WTC11 (cell line): ENCODE measurements around the gene INS. TPM values are rescaled to one million over a fixed set of nuclear protein-coding genes. Genes with fewer than 3 reads are reported as not detected.

ENCODE experiments used
- ATAC-seq: fragments of 200-7000 bp; cut with Tn5 transposase; 2 replicates; pipeline ENCODE4 v1.10.0; 2021; ENCODE audit warnings: mild to moderate bottlenecking, moderate library complexity
- CTCF ChIA-PET: fragments of 300-600 bp; sonication (Branson Sonifier 250); formaldehyde crosslinking; loops from one replicate; lab custom pipeline; 2021; ENCODE audit warnings: antibody characterized with exemption; lab: Charles Lee
- POLR2A ChIA-PET: fragments of 350-600 bp; sonication (Branson Sonifier 250); formaldehyde crosslinking; loops from one replicate; lab custom pipeline; 2021; ENCODE audit warnings: antibody characterized with exemption; lab: Charles Lee
- DNase-seq: peaks from one replicate; pipeline ENCODE4 v3.0.0; 2021; ENCODE audit warnings: low spot score
- H3K27ac Mint-ChIP-seq: 2 replicates; pipeline ENCODE4 v1.8.0; 2021; ENCODE audit warnings: mixed read lengths
- H3K27me3 Mint-ChIP-seq: 2 replicates; pipeline ENCODE4 v1.8.0; 2021; ENCODE audit warnings: low read depth, mild to moderate bottlenecking, moderate library complexity, mixed read lengths
- H3K36me3 Mint-ChIP-seq: 2 replicates; pipeline ENCODE4 v1.8.0; 2021; ENCODE audit warnings: mixed read lengths
- H3K4me1 Mint-ChIP-seq: 2 replicates; pipeline ENCODE4 v1.8.0; 2022; ENCODE audit warnings: mixed read lengths
- H3K4me3 Mint-ChIP-seq: 2 replicates; pipeline ENCODE4 v1.8.0; 2021; ENCODE audit warnings: mild to moderate bottlenecking, moderate library complexity, mixed read lengths
- H3K9me3 Mint-ChIP-seq: 2 replicates; pipeline ENCODE4 v1.8.0; 2021; ENCODE audit warnings: mixed read lengths
- CREB1 ChIP-seq: sonication (generic); formaldehyde crosslinking; IDR thresholded peaks from 2 replicates; pipeline ENCODE4 v1.8.0; 2023; ENCODE audit warnings: mild to moderate bottlenecking, missing genetic modification reagents
- CTCF ChIP-seq: fragments of 200-600 bp; IDR thresholded peaks from 2 replicates; pipeline ENCODE4 v1.8.0; 2022; ENCODE audit warnings: antibody characterized with exemption
- FOXP1 ChIP-seq: sonication (generic); formaldehyde crosslinking; IDR thresholded peaks from 2 replicates; pipeline ENCODE4 v1.8.0; 2022; ENCODE audit warnings: missing genetic modification reagents, mild to moderate bottlenecking, moderate library complexity, borderline replicate concordance
- GTF2I ChIP-seq: fragments of 250-450 bp; sonication (Bioruptor Pico); conservative IDR thresholded peaks from 2 replicates; pipeline ENCODE4 v1.4.0; 2021; ENCODE audit warnings: mild to moderate bottlenecking
- NFE2L1 ChIP-seq: sonication (generic); formaldehyde crosslinking; IDR thresholded peaks from 2 replicates; pipeline ENCODE4 v1.8.1; 2023; ENCODE audit warnings: missing genetic modification reagents
- NR2C2 ChIP-seq: sonication (generic); formaldehyde crosslinking; IDR thresholded peaks from 2 replicates; pipeline ENCODE4 v1.8.0; 2022; ENCODE audit warnings: mild to moderate bottlenecking, missing genetic modification reagents
- SMAD4 ChIP-seq: sonication (generic); formaldehyde crosslinking; IDR thresholded peaks from 2 replicates; pipeline ENCODE4 v1.8.0; 2022; ENCODE audit warnings: mild to moderate bottlenecking, missing genetic modification reagents
- TCF7 ChIP-seq: sonication (generic); formaldehyde crosslinking; IDR thresholded peaks from 2 replicates; pipeline ENCODE4 v1.8.0; 2022; ENCODE audit warnings: mild to moderate bottlenecking, low read depth, missing genetic modification reagents, moderate library complexity
- TEAD1 ChIP-seq: sonication (generic); formaldehyde crosslinking; IDR thresholded peaks from 2 replicates; pipeline ENCODE4 v1.8.0; 2022; ENCODE audit warnings: mild to moderate bottlenecking, missing genetic modification reagents
- ZNF138 ChIP-seq: sonication (generic); formaldehyde crosslinking; conservative IDR thresholded peaks from 2 replicates; pipeline ENCODE4 v1.8.1; 2022; ENCODE audit warnings: mild to moderate bottlenecking, moderate library complexity, missing genetic modification reagents
- ZNF232 ChIP-seq: sonication (generic); formaldehyde crosslinking; IDR thresholded peaks from 2 replicates; pipeline ENCODE4 v1.8.0; 2022; ENCODE audit warnings: mild to moderate bottlenecking, missing genetic modification reagents
- ZNF263 ChIP-seq: sonication (generic); formaldehyde crosslinking; IDR thresholded peaks from 2 replicates; pipeline ENCODE4 v1.8.1; 2022; ENCODE audit warnings: low read depth, mild to moderate bottlenecking, moderate library complexity, missing genetic modification reagents
- ZNF317 ChIP-seq: sonication (generic); formaldehyde crosslinking; IDR thresholded peaks from 2 replicates; pipeline ENCODE4 v1.8.1; 2023; ENCODE audit warnings: low read depth, mild to moderate bottlenecking, moderate library complexity, missing genetic modification reagents, borderline replicate concordance
- total RNA-seq: library from RNA; stranded (reverse); gene quantifications from 3 replicates; pipeline ENCODE4 v1.2.3, GENCODE V29; 2021
- TF ChIP-seq, protein P1 (sequence below): sonication (generic); formaldehyde crosslinking; IDR thresholded peaks from 2 replicates; pipeline ENCODE4 v1.8.1; 2023; ENCODE audit warnings: mild to moderate bottlenecking, missing genetic modification reagents, borderline replicate concordance
- TF ChIP-seq, protein P2 (sequence below): sonication (generic); formaldehyde crosslinking; IDR thresholded peaks from 2 replicates; pipeline ENCODE4 v1.8.0; 2022; ENCODE audit warnings: mild to moderate bottlenecking, missing genetic modification reagents
- TF ChIP-seq, protein P3 (sequence below): fragments of 250-450 bp; sonication (Bioruptor Pico); IDR thresholded peaks from 2 replicates; pipeline ENCODE4 v1.9.0; 2021; ENCODE audit warnings: mild to moderate bottlenecking

The INS gene
- total RNA-seq, 1 experiment from 2014 or later = not detected

- TF ChIP-seq, protein P1, sequence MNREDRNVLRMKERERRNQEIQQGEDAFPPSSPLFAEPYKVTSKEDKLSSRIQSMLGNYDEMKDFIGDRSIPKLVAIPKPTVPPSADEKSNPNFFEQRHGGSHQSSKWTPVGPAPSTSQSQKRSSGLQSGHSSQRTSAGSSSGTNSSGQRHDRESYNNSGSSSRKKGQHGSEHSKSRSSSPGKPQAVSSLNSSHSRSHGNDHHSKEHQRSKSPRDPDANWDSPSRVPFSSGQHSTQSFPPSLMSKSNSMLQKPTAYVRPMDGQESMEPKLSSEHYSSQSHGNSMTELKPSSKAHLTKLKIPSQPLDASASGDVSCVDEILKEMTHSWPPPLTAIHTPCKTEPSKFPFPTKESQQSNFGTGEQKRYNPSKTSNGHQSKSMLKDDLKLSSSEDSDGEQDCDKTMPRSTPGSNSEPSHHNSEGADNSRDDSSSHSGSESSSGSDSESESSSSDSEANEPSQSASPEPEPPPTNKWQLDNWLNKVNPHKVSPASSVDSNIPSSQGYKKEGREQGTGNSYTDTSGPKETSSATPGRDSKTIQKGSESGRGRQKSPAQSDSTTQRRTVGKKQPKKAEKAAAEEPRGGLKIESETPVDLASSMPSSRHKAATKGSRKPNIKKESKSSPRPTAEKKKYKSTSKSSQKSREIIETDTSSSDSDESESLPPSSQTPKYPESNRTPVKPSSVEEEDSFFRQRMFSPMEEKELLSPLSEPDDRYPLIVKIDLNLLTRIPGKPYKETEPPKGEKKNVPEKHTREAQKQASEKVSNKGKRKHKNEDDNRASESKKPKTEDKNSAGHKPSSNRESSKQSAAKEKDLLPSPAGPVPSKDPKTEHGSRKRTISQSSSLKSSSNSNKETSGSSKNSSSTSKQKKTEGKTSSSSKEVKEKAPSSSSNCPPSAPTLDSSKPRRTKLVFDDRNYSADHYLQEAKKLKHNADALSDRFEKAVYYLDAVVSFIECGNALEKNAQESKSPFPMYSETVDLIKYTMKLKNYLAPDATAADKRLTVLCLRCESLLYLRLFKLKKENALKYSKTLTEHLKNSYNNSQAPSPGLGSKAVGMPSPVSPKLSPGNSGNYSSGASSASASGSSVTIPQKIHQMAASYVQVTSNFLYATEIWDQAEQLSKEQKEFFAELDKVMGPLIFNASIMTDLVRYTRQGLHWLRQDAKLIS (CRISPR knock-in tag) = no peak
- TF ChIP-seq CREB1 (CRISPR knock-in tag) = no peak; the same call in 1 of the 2 replicates
- TF ChIP-seq NR2C2 (CRISPR knock-in tag) = no peak
- TF ChIP-seq GTF2I (CRISPR knock-in tag) = no peak
- TF ChIP-seq FOXP1 (CRISPR knock-in tag) = peak; percentile 75
- 0 out of 2 replicates have a peak, but pooled peaks have one; percentile 8 for TF ChIP-seq ZNF263 (CRISPR knock-in tag)
Observed at GRCh38 chr11:2166091-2166851, 5.3 kb upstream of the INS start (continued).

GRCh38 chr11:2165571-2165970 lies 4.6 kb upstream of the INS start:
- H3K4me3 Mint-ChIP-seq = no peak overlapping the region
- ChIA-PET CTCF (interaction anchor here (1.0 to 3.9 kb wide), 11 partner anchors 8 to 513 kb away, joined by 3 to 37 read pairs (median 8); no protein-coding TSS in a partner anchor), POLR2A (no interaction called here)
- no peak for ATAC-seq
- no peak overlapping the region for H3K27ac Mint-ChIP-seq
- no peak for DNase-seq
- TF ChIP-seq, protein P2, sequence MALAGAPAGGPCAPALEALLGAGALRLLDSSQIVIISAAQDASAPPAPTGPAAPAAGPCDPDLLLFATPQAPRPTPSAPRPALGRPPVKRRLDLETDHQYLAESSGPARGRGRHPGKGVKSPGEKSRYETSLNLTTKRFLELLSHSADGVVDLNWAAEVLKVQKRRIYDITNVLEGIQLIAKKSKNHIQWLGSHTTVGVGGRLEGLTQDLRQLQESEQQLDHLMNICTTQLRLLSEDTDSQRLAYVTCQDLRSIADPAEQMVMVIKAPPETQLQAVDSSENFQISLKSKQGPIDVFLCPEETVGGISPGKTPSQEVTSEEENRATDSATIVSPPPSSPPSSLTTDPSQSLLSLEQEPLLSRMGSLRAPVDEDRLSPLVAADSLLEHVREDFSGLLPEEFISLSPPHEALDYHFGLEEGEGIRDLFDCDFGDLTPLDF = no peak
- TF ChIP-seq CTCF (no peak), NR2C2 (CRISPR knock-in tag) (no peak), TEAD1 (CRISPR knock-in tag) (no peak), NFE2L1 (CRISPR knock-in tag) (no peak), ZNF138 (CRISPR knock-in tag) (no peak), ZNF317 (no peak), TCF7 (CRISPR knock-in tag) (no peak), SMAD4 (no peak), ZNF232 (CRISPR knock-in tag) (no peak)
- TF ChIP-seq, protein P3, sequence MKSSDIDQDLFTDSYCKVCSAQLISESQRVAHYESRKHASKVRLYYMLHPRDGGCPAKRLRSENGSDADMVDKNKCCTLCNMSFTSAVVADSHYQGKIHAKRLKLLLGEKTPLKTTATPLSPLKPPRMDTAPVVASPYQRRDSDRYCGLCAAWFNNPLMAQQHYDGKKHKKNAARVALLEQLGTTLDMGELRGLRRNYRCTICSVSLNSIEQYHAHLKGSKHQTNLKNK (CRISPR knock-in tag) = no peak
- H3K9me3 Mint-ChIP-seq = no peaks in the 10 kb centered on the region
- no peaks in the 10 kb centered on the region for H3K27me3 Mint-ChIP-seq
- no peaks in the 10 kb centered on the region for H3K36me3 Mint-ChIP-seq
- no peaks in the 10 kb centered on the region for H3K4me1 Mint-ChIP-seq
